NCI-H1694 treated with DMSO at 0.1 percent for 48 hours (cell line): ENCODE results near the gene HEXB.
"Not testable (repeated sequence)": the region's sequence is repeated elsewhere in the genome, so short reads cannot be mapped to it uniquely, and the experiment has no call there.

Source experiments
- DNase-seq: peaks from one replicate; lab custom pipeline; 2025; lab: John Stamatoyannopoulos, UW

The HEXB gene

GRCh38 chr5:74659172-74659571 lies 25.9 kb upstream of the HEXB start:
- no peak for DNase-seq

- DNase-seq = no peak
These were observed 24.9 kb upstream of the HEXB start for GRCh38 chr5:74660140-74660539.

GRCh38 chr5:74660873-74661272 lies 24.2 kb upstream of the HEXB start:
- no peak for DNase-seq

- DNase-seq = no peak
These were observed 20.5 kb upstream of the HEXB start for GRCh38 chr5:74664551-74664950.

- no peak for DNase-seq
These were observed 19.8 kb upstream of the HEXB start for GRCh38 chr5:74665273-74665672.

DNA sequence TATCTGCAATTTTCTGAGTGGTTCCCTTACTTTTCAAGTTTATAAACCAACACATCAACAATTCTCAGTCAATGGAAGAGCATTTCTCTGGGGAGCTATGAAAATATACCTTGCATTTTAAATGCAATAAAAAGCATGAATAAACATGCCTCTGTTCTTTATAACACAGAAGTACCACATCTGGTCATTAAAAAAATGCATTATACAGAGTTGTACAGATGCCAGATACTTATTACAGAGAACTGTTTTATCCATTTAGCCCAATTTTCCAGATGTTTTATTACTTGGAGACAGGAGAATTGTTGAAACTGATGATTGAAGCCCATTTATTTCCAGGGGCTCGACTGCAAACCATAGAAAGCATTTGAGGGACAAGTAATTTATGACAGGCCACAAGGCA lies 19.2 kb upstream of the HEXB start:
- DNase-seq = no peak

DNA sequence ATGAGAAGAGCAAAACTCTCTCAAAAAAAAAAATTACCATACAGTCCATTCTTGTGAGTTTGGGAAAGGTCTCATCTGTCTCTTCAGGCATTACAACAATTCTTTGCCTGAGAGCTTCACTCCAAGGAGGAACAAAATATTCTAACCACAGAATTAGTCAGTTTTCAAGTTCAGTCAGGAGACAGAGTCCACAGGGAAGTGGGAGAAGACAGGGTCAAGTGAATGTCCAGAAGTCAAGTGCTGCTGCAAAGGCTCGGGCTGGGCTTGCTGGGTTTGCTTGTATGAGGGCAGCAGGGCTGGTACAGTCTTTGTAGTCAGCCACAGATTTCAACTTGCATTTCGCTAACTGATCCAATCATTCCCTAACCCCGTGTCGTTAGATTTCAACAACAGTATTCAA lies 17.6 kb upstream of the HEXB start:
- DNase-seq = no peak

- DNase-seq = no peak
These were observed 15.2 kb upstream of the HEXB start for GRCh38 chr5:74669821-74670220.

- DNase-seq = no peak
These were observed 14.5 kb upstream of the HEXB start for GRCh38 chr5:74670396-74671038.

DNA sequence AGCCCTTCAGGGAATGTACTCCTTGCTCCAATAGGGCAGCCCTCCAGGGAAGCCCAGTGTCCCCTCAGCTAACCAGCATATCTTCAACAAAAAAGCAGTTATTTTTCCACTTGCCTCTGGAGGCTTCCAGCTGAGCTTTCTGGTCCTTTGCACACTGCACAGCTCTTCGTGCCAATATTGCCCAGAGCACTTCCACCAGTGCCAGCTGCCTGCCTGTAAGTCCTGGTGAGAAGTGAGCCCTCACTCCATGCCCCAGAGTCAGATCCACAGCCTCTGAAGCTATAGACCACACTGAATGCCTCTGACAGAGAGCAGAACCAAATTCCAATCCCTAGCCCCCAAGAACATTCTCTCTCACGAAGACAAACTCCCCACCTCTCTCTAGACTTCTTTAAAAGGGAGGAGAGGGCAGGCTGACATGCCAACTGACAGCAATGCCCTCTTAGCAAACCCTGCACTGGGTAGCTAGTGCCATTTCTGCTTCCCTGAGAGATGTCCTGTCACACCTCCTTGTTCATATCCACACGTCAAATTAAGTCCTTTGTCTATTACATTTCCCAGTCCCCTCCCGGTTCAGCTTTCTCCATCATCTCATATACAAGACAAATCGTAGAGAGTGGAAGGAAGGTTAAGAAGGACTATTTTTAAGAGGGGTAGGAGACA lies 12.7 kb upstream of the HEXB start:
- no peak for DNase-seq

DNA sequence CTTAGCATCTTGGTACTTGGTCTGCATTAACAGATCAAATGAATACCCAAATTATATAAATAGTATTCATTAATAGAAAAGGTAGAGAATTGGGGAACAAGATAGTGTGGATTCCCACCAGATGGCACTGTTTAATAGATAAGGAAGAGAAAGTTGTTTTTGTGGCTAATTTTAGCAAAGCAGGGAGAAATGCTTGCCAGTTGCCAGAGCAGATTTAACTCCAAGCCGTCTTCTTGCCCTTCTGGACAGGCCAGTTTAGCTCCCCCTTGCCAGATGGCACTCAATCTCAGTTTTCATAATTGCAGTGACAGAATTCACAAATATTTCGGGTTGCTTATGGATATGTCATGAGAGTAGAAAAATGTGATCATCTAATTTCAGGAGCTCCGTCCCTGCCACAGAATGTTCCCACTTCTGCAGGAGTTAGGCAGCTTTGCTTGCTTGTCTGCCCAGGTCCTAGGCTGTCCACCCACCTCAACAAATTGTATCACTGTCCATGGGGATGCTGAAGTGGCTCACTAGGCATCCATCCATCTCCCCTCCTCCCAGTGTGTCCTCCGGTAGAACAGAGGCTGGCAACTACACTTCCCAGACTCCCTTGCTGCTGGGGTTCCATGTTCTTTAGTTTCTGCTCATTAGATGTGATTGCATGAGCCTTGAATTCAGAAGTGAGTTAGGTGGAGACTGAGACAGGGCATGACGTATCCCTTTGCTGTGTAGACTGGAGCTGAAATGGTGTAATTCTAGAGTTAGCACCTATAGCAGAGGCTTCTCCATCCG lies 11.8 kb upstream of the HEXB start:
- peak; percentile 52 for DNase-seq

DNA sequence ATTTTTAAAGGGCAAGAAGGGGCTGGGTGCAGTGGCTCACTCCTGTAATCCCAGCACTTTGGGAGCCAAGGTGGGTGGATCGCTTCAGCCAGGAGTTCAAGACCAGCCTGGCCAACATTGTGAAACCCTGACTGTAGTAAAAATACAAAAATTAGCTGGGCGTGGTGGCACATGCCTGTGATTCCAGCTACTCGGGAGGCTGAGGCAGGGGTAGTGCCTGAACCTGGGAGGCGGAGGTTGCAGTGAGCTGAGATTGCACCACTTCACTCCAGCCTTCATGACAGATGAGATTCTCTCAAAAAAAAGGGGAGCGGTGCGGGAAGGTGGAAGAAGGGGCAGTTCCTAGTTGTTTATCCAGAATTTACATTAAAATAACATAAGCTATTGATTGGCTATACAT lies 8.6 kb upstream of the HEXB start:
- not testable (repeated sequence) for DNase-seq

DNA sequence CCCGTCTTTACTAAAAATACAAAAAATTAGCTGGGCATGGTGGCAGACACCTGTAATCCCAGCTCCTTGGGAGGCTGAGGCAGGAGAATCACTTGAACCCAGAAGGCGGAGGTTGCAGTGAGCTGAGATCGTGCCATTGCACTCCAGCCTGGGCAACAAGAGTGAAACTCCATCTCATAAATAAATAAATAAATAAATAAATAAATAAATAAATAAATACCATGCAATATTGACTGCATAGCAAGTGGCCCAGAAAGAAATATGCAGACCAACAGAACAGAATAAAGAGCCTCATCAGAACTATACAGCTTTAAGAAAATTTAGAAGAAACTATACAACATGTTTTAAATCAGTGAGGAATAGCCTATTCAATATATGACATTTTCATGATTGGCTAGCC lies 6.9 kb upstream of the HEXB start:
- not testable (repeated sequence) for DNase-seq

GRCh38 chr5:74679300-74679699 lies 5.7 kb upstream of the HEXB start:
- DNase-seq = not testable (repeated sequence)

DNA sequence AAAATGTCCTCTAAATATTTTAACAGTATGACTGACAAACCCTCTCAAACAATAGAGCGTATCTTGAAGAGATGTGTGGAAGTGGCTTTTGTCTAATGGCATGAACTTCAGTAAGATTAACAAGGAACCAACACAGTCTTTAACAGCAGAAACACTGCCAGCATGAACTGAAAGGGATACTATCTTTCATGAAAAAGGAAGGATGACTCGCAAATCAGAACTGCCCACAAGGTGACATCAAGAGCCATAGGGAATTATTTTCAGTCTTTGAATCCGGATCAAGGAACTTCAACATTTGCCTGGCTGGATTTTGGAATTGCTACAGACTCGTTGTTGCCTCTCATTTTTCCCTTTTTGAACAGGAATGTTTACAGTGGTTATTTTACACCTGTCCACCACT lies 5.1 kb upstream of the HEXB start:
- DNase-seq = no peak

DNA sequence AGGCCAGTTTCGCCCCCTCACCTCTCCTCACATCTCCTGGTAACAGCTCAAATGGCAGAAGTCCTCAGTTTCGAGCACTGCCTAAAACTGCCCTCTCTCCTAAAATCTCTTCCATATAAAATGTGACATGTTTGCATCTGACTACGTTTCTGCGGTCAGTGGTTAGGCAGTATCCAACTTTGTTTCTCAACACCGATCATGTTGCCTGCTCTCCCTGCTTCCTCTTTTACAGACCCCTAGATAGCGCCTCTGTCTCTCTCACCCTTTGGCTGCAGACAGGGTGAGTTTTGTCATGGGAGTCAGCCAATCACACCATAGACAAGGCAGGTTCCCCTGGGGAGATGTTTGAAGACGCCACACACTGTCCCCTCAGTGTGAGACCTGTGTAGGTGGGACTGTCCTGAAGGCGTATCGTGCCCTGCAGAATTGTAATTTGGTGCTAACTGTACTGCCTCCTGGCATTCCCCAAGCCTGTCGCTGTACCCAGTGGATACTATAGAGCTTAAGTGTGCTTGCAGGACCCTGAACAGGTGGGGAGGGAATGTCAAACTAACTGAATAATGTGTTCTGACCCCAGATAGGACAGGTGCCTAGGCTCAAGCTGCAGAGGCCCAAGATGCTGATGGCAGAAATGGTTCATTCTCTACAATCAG lies 1.1 kb downstream of the HEXB start:
- DNase-seq = no peak

- DNase-seq = no peak
These were observed 2.1 kb downstream of the HEXB start for GRCh38 chr5:74686962-74687751.

DNA sequence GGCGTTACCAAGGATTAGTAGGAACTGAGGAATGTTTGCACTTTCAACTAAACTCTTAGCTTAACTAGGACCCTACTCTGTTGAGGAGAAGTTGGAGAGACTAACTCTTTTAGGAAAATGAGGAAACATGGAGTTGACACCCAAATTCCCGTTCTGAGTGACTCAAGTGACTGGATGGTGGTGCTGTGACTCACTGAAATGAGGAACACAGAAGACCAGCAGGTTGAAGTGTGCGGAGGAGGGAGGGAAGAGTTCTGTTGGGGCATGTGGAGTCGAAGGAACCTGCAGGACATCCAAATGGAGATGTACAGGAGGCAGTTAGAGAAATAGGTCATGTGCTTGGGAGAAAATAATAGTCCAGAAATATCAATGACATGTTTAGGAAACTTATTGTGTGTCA lies 8.2 kb downstream of the HEXB start:
- no peak for DNase-seq

GRCh38 chr5:74717596-74717995 lies 32.6 kb downstream of the HEXB start:
- DNase-seq = no peak

DNA sequence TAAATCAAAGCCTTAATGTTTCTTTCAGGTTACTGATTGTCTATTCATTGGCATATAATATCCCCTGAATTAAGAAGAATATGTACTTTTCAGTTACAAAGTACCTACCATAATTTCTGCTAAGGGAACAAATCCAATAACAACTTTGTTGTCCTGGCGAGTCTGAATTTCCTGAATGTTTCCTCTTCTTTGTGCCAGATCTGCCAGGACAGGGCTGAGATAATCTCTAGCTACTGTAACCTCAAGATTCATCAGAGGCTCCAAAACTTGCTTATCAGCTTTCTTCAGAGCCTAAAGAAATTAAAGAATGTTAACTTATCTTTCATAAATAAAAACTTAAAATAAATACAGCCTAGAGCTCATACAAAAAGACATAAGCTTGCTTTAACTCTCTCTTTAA lies 37.2 kb downstream of the HEXB start:
- no peak for DNase-seq

GRCh38 chr5:74725331-74725730 lies 40.3 kb downstream of the HEXB start:
- no peak for DNase-seq

DNA sequence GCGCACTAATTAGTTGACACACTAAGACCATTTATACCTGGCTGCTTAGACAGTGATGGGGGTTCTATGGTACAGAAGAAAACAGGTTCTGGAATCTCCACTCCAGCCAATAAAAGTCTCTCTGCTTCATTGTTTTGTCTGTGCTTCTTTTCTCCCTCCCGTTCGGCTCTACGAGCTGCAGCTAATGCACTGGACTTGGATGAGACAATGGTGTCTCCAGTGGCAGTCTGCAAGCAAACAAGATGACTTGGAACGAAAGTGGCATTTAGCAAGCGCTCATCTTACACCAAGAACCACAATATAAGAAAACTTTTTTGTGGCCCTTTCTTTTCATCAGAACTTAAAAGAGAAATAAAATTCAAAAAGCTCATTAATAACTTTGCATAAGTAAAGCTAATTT lies 51.7 kb downstream of the HEXB start:
- DNase-seq = no peak
